Fibroblast of the aortic adventitia (primary cell): Measurements from ENCODE around the gene C12orf50. TPM values are rescaled to one million over a fixed set of nuclear protein-coding genes. Genes with fewer than 3 reads are reported as not detected.

Source experiments
- DNase-seq: peaks from one replicate; pipeline ENCODE4 v3.0.0-alpha.2; 2010; ENCODE audit warnings: low read depth
- H3K4me3 ChIP-seq: 2 replicates; pipeline ENCODE4 v1.5.1; 2011; ENCODE audit warnings: low read depth, mild to moderate bottlenecking, control low read depth, low read length, moderate library complexity
- CTCF ChIP-seq: IDR thresholded peaks from 2 replicates; pipeline ENCODE4 v1.5.1; 2011; ENCODE audit warnings: mild to moderate bottlenecking, low read length, control low read depth, inconsistent platforms; ENCODE audit not compliant: insufficient read depth
- small RNA-seq: library from RNA; depleted of rRNA; stranded (forward); fragments of <200 nt; gene quantifications from one replicate; pipeline ENCODE3, GENCODE V24; 2012
- total RNA-seq: library from RNA; depleted of rRNA; stranded (reverse); fragments of >200 nt; gene quantifications from 2 replicates; pipeline ENCODE4 v1.2.3, GENCODE V29; 2012; ENCODE audit warnings: low replicate concordance

C12orf50 gene
- total RNA-seq, 1 donor = not detected

GRCh38 chr12:87930627-87931026 is 98.6 kb downstream of the C12orf50 start:
- no peak overlapping the region for H3K4me3 ChIP-seq
- no peak for TF ChIP-seq CTCF
- no peak for DNase-seq

Small RNAs within 50 kb of the gene (small RNA-seq; reads per million reads assigned to genes)
- gene RNA5SP364 = not detected

Other genes starting within 250 kb of the C12orf50 start
- 20.2 and 70.5 TPM in 2 replicates for gene CEP290, start 112.7 kb upstream of the C12orf50 start, total RNA-seq
- 18.3 and 65.3 TPM in 2 replicates for gene TMTC3, start 112.9 kb upstream of the C12orf50 start, total RNA-seq